HCT116 (cell line): ENCODE data around the gene ASCL1.

Experiments
- CEBPB ChIP-seq: IDR thresholded peaks from 2 replicates; pipeline ENCODE4 v1.6.1; 2012; ENCODE audit warnings: low read depth
- CTCF ChIP-seq, 3 experiments: fragments of 200-600 bp in 1 of 3; sonication (generic) in 1 of 3; IDR thresholded peaks in 2 of 3; conservative IDR thresholded peaks in 1 of 3; 2 replicates each; pipeline ENCODE4 v1.5.1; 2012 to 2017; ENCODE audit warnings: low read depth in 2 of 3, low read length in 2 of 3, antibody characterized with exemption in 1 of 3, borderline replicate concordance in 1 of 3, control low read depth in 1 of 3, mild to moderate bottlenecking in 1 of 3, mixed read lengths in 1 of 3, mixed run types in 1 of 3, moderate library complexity in 1 of 3; ENCODE audit not compliant: insufficient read depth in 1 of 3
- MAX ChIP-seq: IDR thresholded peaks from 2 replicates; pipeline ENCODE4 v1.6.1; 2012
- POLR2A ChIP-seq: IDR thresholded peaks from 2 replicates; pipeline ENCODE4 v1.7.0; 2011; ENCODE audit warnings: borderline replicate concordance; ENCODE audit not compliant: insufficient read depth, insufficient read length; ENCODE audit errors: extremely low read depth
- RAD21 ChIP-seq: IDR thresholded peaks from 2 replicates; pipeline ENCODE4 v1.6.1; 2012; ENCODE audit warnings: low read depth, mild to moderate bottlenecking
- REST ChIP-seq: IDR thresholded peaks from 2 replicates; pipeline ENCODE4 v1.6.1; 2012; ENCODE audit warnings: low read depth
- SIN3A ChIP-seq: IDR thresholded peaks from 2 replicates; pipeline ENCODE4 v1.6.1; 2012; ENCODE audit warnings: low read depth
- TCF7L2 ChIP-seq: IDR thresholded peaks from 2 replicates; pipeline ENCODE4 v1.7.0; 2011; ENCODE audit warnings: borderline replicate concordance, inconsistent platforms; ENCODE audit not compliant: insufficient read depth, insufficient read length; ENCODE audit errors: extremely low read depth

DNA sequence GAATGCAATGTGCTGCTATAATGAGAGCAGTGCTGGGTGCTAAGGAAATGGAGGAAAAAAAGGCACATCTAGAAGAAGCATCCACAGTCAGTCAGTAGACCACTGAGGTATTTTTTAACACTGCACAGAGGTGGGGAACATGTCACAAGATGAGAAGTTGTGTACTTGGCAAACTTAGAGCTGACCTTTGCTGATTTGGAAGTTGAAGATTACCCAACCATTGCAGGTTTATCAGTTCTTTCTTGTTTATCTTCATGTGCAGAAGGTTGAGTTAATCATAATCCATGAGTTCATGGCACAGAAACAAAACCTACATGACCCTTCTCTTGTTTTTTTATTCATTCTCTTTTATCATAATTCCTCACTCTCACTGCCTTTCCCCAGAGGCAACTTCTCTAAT is 37.2 kb upstream of the ASCL1 start:
- no peak for TF ChIP-seq CTCF (IDR thresholded peaks at IDR 0.05 in 2 of 3, conservative IDR thresholded peaks at IDR 0.05 in 1 of 3; ENCODE audit: borderline replicate concordance in 1 of 3, insufficient read depth in 1 of 3, low read depth in 2 of 3, low read length in 2 of 3)
- TF ChIP-seq POLR2A = no peak
- TF ChIP-seq REST = no peak
- TF ChIP-seq SIN3A = no peak
- no peak for TF ChIP-seq TCF7L2
- no peak for TF ChIP-seq CEBPB
- TF ChIP-seq RAD21 = no peak
- no peak for TF ChIP-seq MAX
